ENCODE results near the gene NUDC. TPM values are rescaled to one million over a fixed set of nuclear protein-coding genes. Genes with fewer than 3 reads are reported as not detected.

Gene NUDC
- total RNA-seq, 1 donor from 2014 or later: 45.9 TPM

- Histone ChIP-seq H3K9me3 (no peaks in the 10 kb centered on the region), H3K27me3 (no peaks in the 10 kb centered on the region), H3K4me1 (peaks cover 7% of the 10 kb centered on the region), H3K27ac (no peak overlapping the region), H3K36me3 (no peaks in the 10 kb centered on the region), H3K4me3 (no peak overlapping the region)
- intact Hi-C loops (cut with DNase I): no loop called here
- TF ChIP-seq POLR2A (IDR thresholded peaks at IDR 0.05): no peak
- TF ChIP-seq POLR2AphosphoS5 (IDR thresholded peaks at IDR 0.05; ENCODE audit: insufficient read depth in 1 of 2, low read depth in 1 of 2): no peak
- no peak for TF ChIP-seq CTCF (IDR thresholded peaks at IDR 0.05)
- DNase-seq (ENCODE audit: extremely low spot score in 2 of 2): no peak
Observed at GRCh38 chr1:26953374-26953773, 31.8 kb downstream of the NUDC start.

- peaks cover 12% of the 10 kb centered on the region for H3K4me1 ChIP-seq
- intact Hi-C loops (cut with DNase I): no loop called here
- H3K27ac ChIP-seq: no peak overlapping the region
- no peak for TF ChIP-seq POLR2AphosphoS5 (IDR thresholded peaks at IDR 0.05; ENCODE audit: insufficient read depth in 1 of 2, low read depth in 1 of 2)
- TF ChIP-seq CTCF (IDR thresholded peaks at IDR 0.05): no peak
- no peak for TF ChIP-seq POLR2A (IDR thresholded peaks at IDR 0.05)
- peaks cover 10% of the 10 kb centered on the region for H3K27me3 ChIP-seq
- H3K4me3 ChIP-seq: no peak overlapping the region
- no peak for DNase-seq (ENCODE audit: extremely low spot score in 2 of 2)
- H3K9me3 ChIP-seq: no peaks in the 10 kb centered on the region
- no peaks in the 10 kb centered on the region for H3K36me3 ChIP-seq
Observed at GRCh38 chr1:26956321-26956720, 34.8 kb downstream of the NUDC start.

GRCh38 chr1:26957306-26957705 is 35.8 kb downstream of the NUDC start:
- Histone ChIP-seq H3K27ac (no peak overlapping the region), H3K4me3 (no peak overlapping the region), H3K9me3 (no peaks in the 10 kb centered on the region), H3K4me1 (peaks cover 12% of the 10 kb centered on the region), H3K27me3 (peaks cover 10% of the 10 kb centered on the region), H3K36me3 (no peaks in the 10 kb centered on the region)
- TF ChIP-seq CTCF (IDR thresholded peaks at IDR 0.05): no peak
- TF ChIP-seq POLR2AphosphoS5 (IDR thresholded peaks at IDR 0.05; ENCODE audit: insufficient read depth in 1 of 2, low read depth in 1 of 2): no peak
- DNase-seq (ENCODE audit: extremely low spot score in 2 of 2): no peak
- intact Hi-C loops (cut with DNase I): no loop called here

- intact Hi-C loops (cut with DNase I): no loop called here
- Histone ChIP-seq H3K27ac (no peak overlapping the region), H3K4me3 (peak overlapping the region; percentile 39 to 67), H3K27me3 (peaks cover 10% of the 10 kb centered on the region), H3K36me3 (no peaks in the 10 kb centered on the region), H3K4me1 (peaks cover 12% of the 10 kb centered on the region), H3K9me3 (no peaks in the 10 kb centered on the region)
- DNase-seq (ENCODE audit: extremely low spot score in 2 of 2): no peak
- TF ChIP-seq CTCF (IDR thresholded peaks at IDR 0.05) (no peak), POLR2AphosphoS5 (IDR thresholded peaks at IDR 0.05; ENCODE audit: insufficient read depth in 1 of 2, low read depth in 1 of 2) (no peak), POLR2A (IDR thresholded peaks at IDR 0.05) (no peak)
Observed at GRCh38 chr1:26959270-26959669, 37.7 kb downstream of the NUDC start.

- Histone ChIP-seq H3K9me3 (no peaks in the 10 kb centered on the region), H3K36me3 (no peaks in the 10 kb centered on the region), H3K27ac (peak within 1 kb of the TSS; percentile 36), H3K4me3 (peak within 1 kb of the TSS; percentile 39 to 67), H3K27me3 (peaks cover 10% of the 10 kb centered on the region), H3K4me1 (peaks cover 12% of the 10 kb centered on the region)
- intact Hi-C loops (cut with DNase I): no loop called here
- TF ChIP-seq POLR2A (IDR thresholded peaks at IDR 0.05): no peak
- no peak for TF ChIP-seq CTCF (IDR thresholded peaks at IDR 0.05)
- no peak for TF ChIP-seq POLR2AphosphoS5 (IDR thresholded peaks at IDR 0.05; ENCODE audit: insufficient read depth in 1 of 2, low read depth in 1 of 2)
- no peak for DNase-seq (ENCODE audit: extremely low spot score in 2 of 2)
Observed at GRCh38 chr1:26959722-26960624, 38.4 kb downstream of the NUDC start, which contains the start of gene KDF1. KDF1 (minus strand) TSS chr1:26960468; CDS start chr1:26952380, 8,088 bp downstream.

Data from vagina (tissue), 2 donors.